ENCODE data around the gene PTPRM. TPM values are rescaled to one million over a fixed set of nuclear protein-coding genes. Genes with fewer than 3 reads are reported as not detected.

The PTPRM gene
- total and polyA plus RNA-seq, 2 of the 8 experiments (the other 6 are each of a cell fraction or from before 2014, with no cell fraction given): 4.1 to 7.0 TPM

- Histone ChIP-seq H4K5ac (ENCODE audit: insufficient read length, low read depth, low read length) (no peak overlapping the region), H3K14ac (ENCODE audit: insufficient read length) (peak overlapping the region; percentile 31), H3K27ac (ENCODE audit: low read depth, low read length) (no peak overlapping the region), H3K56ac (replicated peaks; ENCODE audit: insufficient read length, low read depth, low read length) (no peak overlapping the region), H3K79me1 (ENCODE audit: low read depth, low read length) (no peaks in the 10 kb centered on the region), H3K18ac (ENCODE audit: extremely low read depth, low read length) (no peak overlapping the region), H3K27me3 (replicated peaks in 1 of 4; ENCODE audit: control insufficient read depth in 3 of 4, extremely low read depth in 1 of 4, insufficient read depth in 3 of 4, low read length in 3 of 4) (no peaks in the 10 kb centered on the region), H3K9me3 (ENCODE audit: insufficient read depth in 2 of 2, low read depth in 1 of 2, low read length in 1 of 2) (no peaks in the 10 kb centered on the region), H3K4me3 (ENCODE audit: extremely low read depth in 1 of 4, insufficient read depth in 2 of 4, low read depth in 3 of 4, low read length in 4 of 4) (no peak overlapping the region), H2BK20ac (ENCODE audit: low read length) (no peak overlapping the region), H3K4me2 (ENCODE audit: insufficient read depth in 1 of 2, low read depth in 2 of 2, low read length in 2 of 2) (no peak overlapping the region), H3K4ac (replicated peaks; ENCODE audit: insufficient read length, low read depth, low read length) (no peak overlapping the region), H2BK12ac (ENCODE audit: low read depth, low read length) (no peak overlapping the region), H3K9ac (replicated peaks in 1 of 4; ENCODE audit: extremely low read depth in 1 of 4, low read depth in 3 of 4, low read length in 3 of 4) (no peak overlapping the region), H2BK120ac (replicated peaks; ENCODE audit: low read depth, low read length) (no peak overlapping the region), H4K20me1 (replicated peaks in 1 of 2; ENCODE audit: control insufficient read depth in 1 of 2, insufficient read depth in 2 of 2, low read length in 2 of 2) (no peaks in the 10 kb centered on the region), H3K36me3 (ENCODE audit: control insufficient read depth in 2 of 4, insufficient read depth in 4 of 4, low read length in 3 of 4) (no peaks in the 10 kb centered on the region), H4K8ac (ENCODE audit: extremely low read depth, insufficient read depth, low read length) (no peak overlapping the region), H3K23ac (ENCODE audit: insufficient read length) (no peak overlapping the region), H2AK5ac (ENCODE audit: low read depth, low read length) (no peak overlapping the region), H2BK5ac (ENCODE audit: low read depth, low read length) (no peak overlapping the region), H4K91ac (replicated peaks; ENCODE audit: insufficient read length, low read length) (no peak overlapping the region), H2AFZ (ENCODE audit: low read length) (no peak overlapping the region), H3K23me2 (ENCODE audit: low read depth, low read length) (no peaks in the 10 kb centered on the region), H3K79me2 (ENCODE audit: control insufficient read depth in 1 of 2, insufficient read depth in 2 of 2, low read length in 2 of 2) (no peaks in the 10 kb centered on the region), H2BK15ac (ENCODE audit: low read length) (no peak overlapping the region), H3K4me1 (replicated peaks in 1 of 4; ENCODE audit: control insufficient read depth in 3 of 4, insufficient read depth in 4 of 4, low read length in 3 of 4) (peaks cover 0 to 6% (median 0%) of the 10 kb centered on the region in 4 experiments; a peak in 2 of 7 replicates)
- POLR2A ChIA-PET (ENCODE audit: partially characterized antibody): no interaction called here
- FAIRE-seq (no peak), DNase-seq (ENCODE audit: low read depth in 1 of 2, low spot score in 2 of 2) (no peak)
- WGBS, 2 experiments (ENCODE audit: extremely low coverage in 1 of 2, insufficient coverage in 1 of 2, insufficient read length in 1 of 2, insufficient replicate concordance in 2 of 2, low coverage in 1 of 2, low lambda C conversion rate in 2 of 2, missing lambda C conversion rate in 1 of 2): 84% methylated on average over 5 of the region's 5 CpGs; no CpG with 5 or more reads in 1 of the 2 experiments
- CTCF ChIA-PET (ENCODE audit: partially characterized antibody): interaction anchor here (1.0 to 1.3 kb wide), 3 partner anchors 23 to 952 kb away, joined by 3 read pairs; no protein-coding TSS in a partner anchor
- TF ChIP-seq TEAD4 (IDR thresholded peaks at IDR 0.05; ENCODE audit: low read depth, low read length) (no peak), GABPA (IDR thresholded peaks at IDR 0.05; ENCODE audit: borderline replicate concordance, insufficient read depth, low read length) (no peak), E2F6 (IDR thresholded peaks at IDR 0.05) (no peak), SRF (IDR thresholded peaks at IDR 0.05; ENCODE audit: low read depth, low read length) (no peak)
Observed at GRCh38 chr18:7885865-7886264, 318.7 kb downstream of the PTPRM start.
